Mucosa of descending colon (tissue), 3 donors: Measurements from ENCODE around the gene HPN. TPM values are rescaled to one million over a fixed set of nuclear protein-coding genes. Genes with fewer than 3 reads are reported as not detected.
"Not testable (repeated sequence)": the region's sequence is repeated elsewhere in the genome, so short reads cannot be mapped to it uniquely, and the experiment has no call there.

Experiments
- ATAC-seq: fragments of 200-7000 bp; cut with Tn5 transposase; one replicate; pipeline ENCODE4 v1.9.1; 2020; ENCODE audit warnings: mild to moderate bottlenecking, moderate library complexity
- DNase-seq, 3 donors: peaks; one replicate each; pipeline ENCODE4 v3.0.0-alpha.2; 2020
- H3K36me3 ChIP-seq: fragments of 200-600 bp; one replicate; pipeline ENCODE4 v1.8.0; 2021; ENCODE audit warnings: low read depth, mild to moderate bottlenecking
- H3K4me1 ChIP-seq: fragments of 200-600 bp; one replicate; pipeline ENCODE4 v1.8.0; 2021; ENCODE audit warnings: low read depth, mild to moderate bottlenecking
- H3K4me3 ChIP-seq: fragments of 200-600 bp; one replicate; pipeline ENCODE4 v1.8.0; 2021; ENCODE audit warnings: mild to moderate bottlenecking
- H3K9me3 ChIP-seq: fragments of 200-600 bp; one replicate; pipeline ENCODE4 v1.8.0; 2021; ENCODE audit warnings: mild to moderate bottlenecking
- CTCF ChIP-seq: fragments of 200-600 bp; IDR thresholded peaks from one replicate; pipeline ENCODE4 v1.8.0; 2022; ENCODE audit warnings: antibody characterized with exemption, mild to moderate bottlenecking
- intact Hi-C, 2 donors: fragments of 100-400 bp; cut with DNase I in 1 of 2; cut with micrococcal nuclease in 1 of 2; formaldehyde crosslinking; loops; one replicate each; pipeline versions ENCODE4 v1.11.0 to v1.11.1; 2022; cut with DNase I, micrococcal nuclease
- total RNA-seq, 3 donors: library from RNA; stranded (reverse); fragmentation: NEBNext Ultra II Directional in 2 of 3; extraction: Animal tissue kit (Norgen Biotek cat#: 25700) in 2 of 3; gene quantifications; one replicate each; pipeline versions ENCODE4 v1.2.1 to v1.2.4, GENCODE V29; 2021 to 2023
- donor health status: DM: no; HTN: no; CAD: no; lungs with moderate emphysema.
- donor health status: DM: no; HTN: no; CAD: no.
- donor health status: DM: no; HTN: yes; CAD: no.

Gene HPN
- total RNA-seq, 3 donors from 2014 or later: 0.54 to 0.94 TPM; not detected in 1

- ATAC-seq: no peak
- Histone ChIP-seq H3K4me1 (peaks cover 23% of the 10 kb centered on the region), H3K9me3 (no peaks in the 10 kb centered on the region), H3K4me3 (no peak overlapping the region), H3K36me3 (no peaks in the 10 kb centered on the region)
- intact Hi-C loops: loop anchor here in 1 of 2 donors (5.0 kb wide), 1 partner anchor 39 kb away; no protein-coding TSS in a partner anchor
- TF ChIP-seq CTCF: no peak
- DNase-seq: peak in 1 of 3 donors; percentile 34
Observed at GRCh38 chr19:35011091-35011689, 30.3 kb upstream of the HPN start.

GRCh38 chr19:35011737-35012682 lies 29.5 kb upstream of the HPN start:
- intact Hi-C loops: loop anchor here (2.0 to 5.0 kb wide), 2 partner anchors 39 to 40 kb away; no protein-coding TSS in a partner anchor
- DNase-seq (peak in 1 of 3 donors; percentile 31), ATAC-seq (no peak)
- H3K9me3 ChIP-seq: no peaks in the 10 kb centered on the region
- no peaks in the 10 kb centered on the region for H3K36me3 ChIP-seq
- no peak for TF ChIP-seq CTCF
- H3K4me1 ChIP-seq: peaks cover 16% of the 10 kb centered on the region
- no peak overlapping the region for H3K4me3 ChIP-seq

GRCh38 chr19:35013041-35013819 lies 28.3 kb upstream of the HPN start:
- intact Hi-C loops: loop anchor here (2.0 to 5.0 kb wide), 2 partner anchors 40 to 41 kb away; no protein-coding TSS in a partner anchor
- H3K36me3 ChIP-seq: no peaks in the 10 kb centered on the region
- ATAC-seq: peak; percentile 85

GRCh38 chr19:35013820-35014754 lies 27.4 kb upstream of the HPN start:
- intact Hi-C loops: loop anchor here (2.0 to 5.0 kb wide), 2 partner anchors 41 to 42 kb away; no protein-coding TSS in a partner anchor
- peaks cover 13% of the 10 kb centered on the region for H3K4me1 ChIP-seq
- DNase-seq: peak in 2 of 3 donors; percentile 35 to 54
- TF ChIP-seq CTCF: no peak
- no peaks in the 10 kb centered on the region for H3K36me3 ChIP-seq
- peak; percentile 51 for ATAC-seq
- no peak overlapping the region for H3K4me3 ChIP-seq
- H3K9me3 ChIP-seq: no peaks in the 10 kb centered on the region

More at GRCh38 chr19:35013041-35013819, 28.3 kb upstream of the HPN start:
- peak; percentile 85 to 88 (median 87) for DNase-seq
- Histone ChIP-seq H3K9me3 (no peaks in the 10 kb centered on the region), H3K4me1 (peaks cover 13% of the 10 kb centered on the region), H3K4me3 (no peak overlapping the region)
- peak; percentile 97 for TF ChIP-seq CTCF

- H3K4me1 ChIP-seq: peaks cover 13% of the 10 kb centered on the region
- DNase-seq, ATAC-seq, H3K36me3 ChIP-seq, H3K4me3 ChIP-seq, H3K9me3 ChIP-seq: not testable (repeated sequence)
- intact Hi-C loops: loop anchor here in 1 of 2 donors (5.0 kb wide), 1 partner anchor 42 kb away; no protein-coding TSS in a partner anchor
Observed at GRCh38 chr19:35014774-35015173, 26.7 kb upstream of the HPN start.
